HepG2 (cell line): ENCODE data around the gene ANKRD6. TPM values are rescaled to one million over a fixed set of nuclear protein-coding genes. Genes with fewer than 3 reads are reported as not detected.

Experiments used
- ATAC-seq: fragments of 200-7000 bp; cut with Tn5 transposase; 3 replicates; pipeline ENCODE4 v1.9.1; 2020; ENCODE audit warnings: mild to moderate bottlenecking, moderate library complexity
- BruUV-seq: library from RNA; stranded (reverse); fragments of 400-500 nt; replicated peaks from 2 replicates; lab custom pipeline; 2021; lab: Mats Ljungman, UMichigan
- CTCF ChIA-PET: fragments of 300-600 bp; formaldehyde crosslinking; extraction: SDS; loops from one replicate; lab custom pipeline; 2021; ENCODE audit warnings: low total read pairs, inconsistent platforms, low intra/inter-chr PET ratio; lab: Yijun Ruan, JAX
- POLR2A ChIA-PET: fragments of 350-600 bp; sonication (Branson Sonifier 250); formaldehyde crosslinking; loops from one replicate; lab custom pipeline; 2020; ENCODE audit warnings: antibody characterized with exemption, inconsistent platforms; lab: Yijun Ruan, JAX
- DNase-seq: peaks from one replicate; pipeline ENCODE4 v3.0.0-alpha.2; 2015; ENCODE audit warnings: low spot score
- FAIRE-seq: peaks from 3 replicates; lab custom pipeline; 2011; peaks lifted over from hg19 to GRCh38; lab: Jason Lieb, UNC
- H2AFZ ChIP-seq: one replicate; pipeline ENCODE4 v1.6.1; 2011; ENCODE audit warnings: low read length, inconsistent platforms
- H3K27ac ChIP-seq: fragments of 300-600 bp; 3 replicates; pipeline ENCODE4 v1.8.0; 2011; ENCODE audit warnings: mixed run types, mild to moderate bottlenecking, mixed read lengths, low read length, inconsistent platforms; ENCODE audit not compliant: insufficient read depth; ENCODE audit errors: extremely low read length
- H3K27me3 ChIP-seq, 2 experiments: fragments of 200-600 bp in 1 of 2; 2 replicates in 1 of 2; 3 replicates in 1 of 2; pipeline versions ENCODE4 v1.6.0 to v1.8.0; 2011; ENCODE audit warnings: low read length in 2 of 2, mild to moderate bottlenecking in 2 of 2, moderate library complexity in 2 of 2, inconsistent platforms in 1 of 2; ENCODE audit not compliant: insufficient read depth in 2 of 2, control insufficient read depth in 1 of 2
- H3K36me3 ChIP-seq, 2 experiments: fragments of 200-600 bp in 1 of 2; replicated peaks in 1 of 2; 2 replicates in 1 of 2; 3 replicates in 1 of 2; pipeline versions ENCODE4 v1.5.1 to v1.8.0; 2011; ENCODE audit warnings: low read length in 2 of 2, inconsistent platforms in 1 of 2; ENCODE audit not compliant: insufficient read depth in 2 of 2, control insufficient read depth in 1 of 2
- H3K4me1 ChIP-seq: 2 replicates; pipeline ENCODE4 v1.5.1; 2012; ENCODE audit warnings: low read length, inconsistent platforms; ENCODE audit not compliant: insufficient read depth
- H3K4me2 ChIP-seq: 2 replicates; pipeline ENCODE4 v1.6.0; 2011; ENCODE audit warnings: low read depth, low read length, inconsistent platforms
- H3K4me3 ChIP-seq, 3 experiments: fragments of 200-600 bp in 1 of 3; sonication (generic), shearing (Covaris generic) in 1 of 3; replicated peaks in 1 of 3; 2 replicates each; pipeline ENCODE4 v1.5.1; 2011 to 2016; ENCODE audit warnings: low read length in 3 of 3, inconsistent platforms in 2 of 3, low read depth in 2 of 3, mild to moderate bottlenecking in 2 of 3, control low read depth in 1 of 3, mixed read lengths in 1 of 3; ENCODE audit not compliant: insufficient read depth in 1 of 3
- H3K79me2 ChIP-seq: one replicate; pipeline ENCODE4 v1.6.1; 2011; ENCODE audit warnings: low read length, inconsistent platforms; ENCODE audit not compliant: insufficient read depth
- H3K9ac ChIP-seq: 2 replicates; pipeline ENCODE4 v1.6.0; 2011; ENCODE audit warnings: mild to moderate bottlenecking, low read depth, low read length, inconsistent platforms; ENCODE audit not compliant: insufficient read depth
- H3K9me3 ChIP-seq: 2 replicates; pipeline ENCODE4 v1.5.1; 2012; ENCODE audit warnings: mild to moderate bottlenecking, low read length
- H4K20me1 ChIP-seq: 2 replicates; pipeline ENCODE4 v1.6.0; 2011; ENCODE audit warnings: inconsistent platforms, mild to moderate bottlenecking, low read length, moderate library complexity; ENCODE audit not compliant: insufficient read depth
- ARID5B ChIP-seq: IDR thresholded peaks from 2 replicates; pipeline ENCODE4 v1.4.0; 2020; ENCODE audit warnings: mild to moderate bottlenecking, missing genetic modification reagents
- E2F1 ChIP-seq: sonication (generic); formaldehyde crosslinking; IDR thresholded peaks from 2 replicates; pipeline ENCODE4 v1.5.0; 2020; ENCODE audit warnings: missing genetic modification reagents
- FOXK1 ChIP-seq: sonication (generic); formaldehyde crosslinking; IDR thresholded peaks from 2 replicates; pipeline ENCODE4 v1.4.0; 2020; ENCODE audit warnings: low read depth, missing genetic modification reagents, borderline replicate concordance
- HIC2 ChIP-seq: sonication (generic); formaldehyde crosslinking; IDR thresholded peaks from 2 replicates; pipeline ENCODE4 v1.9.0; 2022; ENCODE audit warnings: low read depth, missing genetic modification reagents
- HNRNPH1 ChIP-seq: fragments of 200-400 bp; formaldehyde crosslinking; optimal IDR thresholded peaks from 2 replicates; pipeline ENCODE3; 2017; ENCODE audit warnings: mild to moderate bottlenecking, low read depth, low read length
- KMT2B ChIP-seq: IDR thresholded peaks from 2 replicates; pipeline ENCODE4 v1.6.1; 2016; ENCODE audit warnings: missing genetic modification reagents, missing compliant biosample characterization
- MAFK ChIP-seq, 2 experiments: IDR thresholded peaks in 1 of 2; conservative IDR thresholded peaks in 1 of 2; 2 replicates each; pipeline ENCODE4 v1.6.1; 2011; ENCODE audit warnings: improper control_type of control experiment in 2 of 2, low read length in 2 of 2
- MXI1 ChIP-seq: IDR thresholded peaks from 3 replicates; pipeline ENCODE4 v1.6.1; 2012; ENCODE audit warnings: low read depth, low read length, inconsistent platforms, borderline replicate concordance
- TFDP2 ChIP-seq: sonication (generic); formaldehyde crosslinking; IDR thresholded peaks from 2 replicates; pipeline ENCODE4 v1.4.0; 2020; ENCODE audit warnings: missing genetic modification reagents
- TSC22D2 ChIP-seq: sonication (generic); formaldehyde crosslinking; IDR thresholded peaks from 2 replicates; pipeline ENCODE4 v1.5.1; 2020; ENCODE audit warnings: missing genetic modification reagents, mild to moderate bottlenecking, borderline replicate concordance
- ZHX1 ChIP-seq: sonication (generic); formaldehyde crosslinking; IDR thresholded peaks from 2 replicates; pipeline ENCODE4 v1.8.1; 2022; ENCODE audit warnings: low read depth, mild to moderate bottlenecking, missing genetic modification reagents
- ZNF766 ChIP-seq: sonication (generic); formaldehyde crosslinking; IDR thresholded peaks from 2 replicates; pipeline ENCODE4 v1.5.0; 2020; ENCODE audit warnings: missing genetic modification reagents, borderline replicate concordance
- WGBS: methylation state at CpG from one replicate; pipeline ENCODE4 v1.1.6; 2017; ENCODE audit warnings: low lambda C conversion rate; 5-methylcytosine and 5-hydroxymethylcytosine counted together
- in situ Hi-C: cut with HindIII; loops from 2 replicates; pipeline ENCODE4 v1.10.0; 2017; ENCODE audit warnings: low pct_unique_long_range_greater_than_20kb; ENCODE audit not compliant: extremely low pct_ligation_motif_present
- intact Hi-C: fragments of 100-400 bp; cut with micrococcal nuclease; formaldehyde crosslinking; loops from one replicate; pipeline ENCODE4 v1.10.0; 2022; ENCODE audit not compliant: unreplicated experiment
- polyA plus RNA-seq, 8 experiments: library from polyadenylated mRNA; depleted of rRNA in 3 of 8; stranded (reverse) in 7 of 8; unstranded in 1 of 8; fragments of >200 nt; fragmentation: Illumina TruSeq in 4 of 8; extraction: Trizol in 4 of 8; gene quantifications; 2 replicates each; pipeline versions ENCODE4 v1.2.1 to v1.2.3, GENCODE V29; 2011 to 2016; ENCODE audit warnings: low read depth in 4 of 8, missing spikeins in 1 of 8, mixed read lengths in 1 of 8; ENCODE audit not compliant: insufficient read depth in 1 of 8
- total RNA-seq, 5 experiments: library from RNA; depleted of rRNA; stranded (reverse); fragments of >200 nt; fragmentation: Illumina TruSeq; extraction: Trizol; gene quantifications; 2 replicates each; pipeline ENCODE4 v1.2.3, GENCODE V29; 2016; ENCODE audit warnings: low read depth in 1 of 5

The ANKRD6 gene
- total and polyA plus RNA-seq, 2 of the 13 experiments (the other 11 are each of a cell fraction or from before 2014, with no cell fraction given): 0.18 to 0.36 TPM

- no peak for FAIRE-seq
- intact Hi-C loops: no loop called here
Measured at GRCh38 chr6:89416796-89417195, 16.2 kb upstream of the ANKRD6 start.

More at GRCh38 chr6:89416796-89417195, 16.2 kb upstream of the ANKRD6 start:
- H3K36me3 ChIP-seq: no peaks in the 10 kb centered on the region
- in situ Hi-C loops: no loop called here
- H3K27me3 ChIP-seq: peaks cover 0 to 12% of the 10 kb centered on the region in 2 experiments; a peak in 3 of 5 replicates
- H3K4me3 ChIP-seq: no peak overlapping the region
- WGBS: 65% methylated on average over 1 of the region's 1 CpG
- no TSS peak for BruUV-seq
- no peaks in the 10 kb centered on the region for H4K20me1 ChIP-seq
- no peaks in the 10 kb centered on the region for H3K79me2 ChIP-seq
- DNase-seq (no peak), ATAC-seq (no peak)
- no peak overlapping the region for H3K27ac ChIP-seq
- H3K9me3 ChIP-seq: no peaks in the 10 kb centered on the region
- TF ChIP-seq KMT2B (CRISPR knock-in tag) (no peak), MAFK (conservative IDR thresholded peaks at IDR 0.05 in 1 of 2, IDR thresholded peaks at IDR 0.05 in 1 of 2; ENCODE audit: low read length in 2 of 2) (no peak), ZNF766 (CRISPR knock-in tag) (no peak), MXI1 (no peak), E2F1 (CRISPR knock-in tag) (no peak), TFDP2 (no peak), HNRNPH1 (no peak), ARID5B (CRISPR knock-in tag) (no peak), FOXK1 (no peak), ZHX1 (CRISPR knock-in tag) (no peak), TSC22D2 (CRISPR knock-in tag) (no peak), HIC2 (CRISPR knock-in tag) (no peak)
- TF ChIP-seq, all 625 proteins: peak for 0
- Histone ChIP-seq H3K9ac (no peak overlapping the region), H2AFZ (no peak overlapping the region), H3K4me2 (no peak overlapping the region), H3K4me1 (peaks cover 25% of the 10 kb centered on the region)
- ChIA-PET POLR2A (no interaction called here), CTCF (no interaction called here)
